AML-193 (cell line): ENCODE measurements around the gene CENPO.

Experiments used
- DNase-seq, 2 experiments: peaks; one replicate each; lab custom pipeline; 2025; lab: John Stamatoyannopoulos, UW

The CENPO gene

DNA sequence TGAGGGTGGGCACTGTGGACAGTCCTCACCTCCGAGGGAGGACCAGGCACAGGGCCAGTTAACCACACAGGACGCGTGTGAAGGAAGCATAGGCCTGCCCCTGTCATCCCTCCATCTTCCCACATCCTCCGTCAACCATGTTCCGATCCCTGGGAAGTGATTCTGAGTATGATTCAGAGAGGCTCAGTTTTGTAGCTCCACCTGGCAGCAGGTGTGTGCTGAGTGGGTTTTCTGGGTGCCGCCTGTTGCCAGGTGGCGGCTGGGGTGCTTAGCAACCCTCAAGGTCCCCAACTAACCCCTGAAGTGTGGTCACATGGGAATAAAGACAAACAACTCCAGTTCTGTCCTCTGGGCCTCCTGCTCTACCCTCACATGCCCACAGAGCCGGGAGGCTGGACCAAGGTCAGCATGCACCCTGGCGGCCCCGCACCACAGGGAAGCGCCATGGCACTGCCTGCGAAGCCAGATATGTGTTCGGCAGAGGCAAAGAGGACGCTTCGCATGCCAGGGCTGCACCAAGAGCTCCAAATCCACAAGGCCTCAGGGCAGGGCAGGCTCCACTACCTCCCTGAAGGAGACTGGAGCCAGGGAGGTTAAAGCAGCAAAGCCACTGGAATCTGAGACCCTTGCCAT, 66.9 kb downstream of the CENPO start:
- no peak for DNase-seq

GRCh38 chr2:24860631-24861030, 67.4 kb downstream of the CENPO start:
- DNase-seq = no peak

DNA sequence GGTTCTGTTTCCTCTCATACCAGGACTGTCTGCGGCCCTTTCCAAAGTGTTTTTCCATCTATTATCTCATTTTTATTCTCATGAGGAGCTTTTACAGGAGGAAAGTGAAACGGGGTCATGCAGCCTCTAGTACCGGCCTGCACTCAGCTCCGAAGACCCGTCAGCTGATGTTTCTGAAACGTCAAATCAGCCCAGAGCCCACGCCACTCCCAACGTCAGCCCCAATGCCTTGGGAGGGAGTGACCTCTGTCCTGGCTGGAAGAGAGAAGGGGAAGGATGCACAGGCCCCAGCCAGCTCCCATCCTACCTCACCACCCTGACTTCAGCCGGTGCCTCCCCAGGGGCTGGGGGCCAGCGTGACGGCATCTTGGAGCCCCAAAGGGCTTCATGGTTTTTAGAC, 68.3 kb downstream of the CENPO start:
- no peak for DNase-seq

DNA sequence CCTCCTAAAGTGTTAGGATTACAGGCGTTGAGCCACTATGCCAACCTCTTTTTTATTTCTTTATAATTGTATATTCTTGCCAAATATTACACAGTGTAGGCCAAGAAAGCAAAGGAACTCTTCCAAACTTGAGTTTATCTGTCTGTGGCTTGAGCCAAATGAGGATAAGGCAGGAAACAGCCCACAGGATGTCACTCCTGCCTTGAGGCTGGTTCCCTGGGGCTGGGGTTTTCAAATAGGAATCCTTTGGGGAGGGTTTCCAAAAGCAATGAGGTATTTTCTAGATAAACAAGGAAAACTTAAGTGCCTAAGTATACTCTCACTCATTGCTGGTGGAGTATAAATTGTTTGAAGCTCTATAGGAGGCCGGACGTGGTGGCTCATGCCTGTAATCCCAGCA, 70.4 kb downstream of the CENPO start:
- DNase-seq = no peak

GRCh38 chr2:24866946-24867345, 73.7 kb downstream of the CENPO start:
- DNase-seq = no peak

DNA sequence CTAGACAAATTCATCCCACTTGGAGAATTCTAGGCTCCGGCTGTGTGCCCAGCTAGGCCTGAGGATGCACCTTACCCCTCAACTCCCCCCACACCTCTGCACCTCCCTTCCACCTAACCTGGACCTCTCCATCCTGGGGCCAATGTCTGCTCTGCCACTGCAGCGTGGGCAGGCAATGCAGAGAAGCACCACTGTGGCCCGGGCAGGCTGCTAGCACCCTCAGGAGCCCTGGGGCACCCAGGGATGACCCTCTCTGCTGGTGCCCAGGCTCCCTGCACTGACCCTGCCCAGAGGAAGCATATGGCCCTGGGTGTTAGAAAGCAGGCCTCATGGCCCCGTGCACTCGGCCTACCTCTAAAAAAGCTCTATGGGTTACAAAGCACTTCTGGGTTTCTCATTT, 77.2 kb downstream of the CENPO start:
- no peak for DNase-seq

GRCh38 chr2:24870891-24871705, 77.9 kb downstream of the CENPO start:
- no peak for DNase-seq

GRCh38 chr2:24871852-24872333, 78.7 kb downstream of the CENPO start:
- DNase-seq = no peak
